ENCODE measurements around the gene KCNS1. TPM values are rescaled to one million over a fixed set of nuclear protein-coding genes. Genes with fewer than 3 reads are reported as not detected.
"Not testable (repeated sequence)": the region's sequence is repeated elsewhere in the genome, so short reads cannot be mapped to it uniquely, and the experiment has no call there.

Gene KCNS1
- total RNA-seq, 6 experiments from 2014 or later = 0.46 to 0.95 (median 0.73) TPM

- H3K4me3 Mint-ChIP-seq = no peak overlapping the region
- TF ChIP-seq CTCF (IDR thresholded peaks at IDR 0.05) = no peak
- H3K27me3 Mint-ChIP-seq (ENCODE audit: insufficient read depth) = peaks cover 3% of the 10 kb centered on the region
- no peak for DNase-seq
- no peak overlapping the region for H3K27ac Mint-ChIP-seq
- peaks cover 71% of the 10 kb centered on the region for H3K4me1 Mint-ChIP-seq (ENCODE audit: low read depth)
- peaks cover 43% of the 10 kb centered on the region for H3K36me3 Mint-ChIP-seq (ENCODE audit: low read depth)
- H3K9me3 Mint-ChIP-seq = peaks cover 7% of the 10 kb centered on the region
Measured at GRCh38 chr20:45069261-45069660, 31.7 kb downstream of the KCNS1 start.

- peaks cover 7% of the 10 kb centered on the region for H3K9me3 Mint-ChIP-seq
- H3K4me1 Mint-ChIP-seq (ENCODE audit: low read depth) = peaks cover 78% of the 10 kb centered on the region
- TF ChIP-seq CTCF (IDR thresholded peaks at IDR 0.05) = no peak
- H3K4me3 Mint-ChIP-seq = no peak overlapping the region
- peak; percentile 50 for DNase-seq
- H3K27me3 Mint-ChIP-seq (ENCODE audit: insufficient read depth) = peaks cover 3% of the 10 kb centered on the region; the same call in 1 of the 2 replicates
- H3K36me3 Mint-ChIP-seq (ENCODE audit: low read depth) = peaks cover 51% of the 10 kb centered on the region
- peak overlapping the region; percentile 43 for H3K27ac Mint-ChIP-seq
Measured at GRCh38 chr20:45067558-45067957, 33.4 kb downstream of the KCNS1 start.

GRCh38 chr20:45067087-45067486 lies 33.8 kb downstream of the KCNS1 start:
- H3K27me3 Mint-ChIP-seq (ENCODE audit: insufficient read depth) = peaks cover 3% of the 10 kb centered on the region; the same call in 1 of the 2 replicates
- H3K4me3 Mint-ChIP-seq = no peak overlapping the region
- peaks cover 81% of the 10 kb centered on the region for H3K4me1 Mint-ChIP-seq (ENCODE audit: low read depth)
- H3K27ac Mint-ChIP-seq = peak overlapping the region; percentile 43
- no peak for TF ChIP-seq CTCF (IDR thresholded peaks at IDR 0.05)
- peaks cover 7% of the 10 kb centered on the region for H3K9me3 Mint-ChIP-seq
- H3K36me3 Mint-ChIP-seq (ENCODE audit: low read depth) = peaks cover 51% of the 10 kb centered on the region
- DNase-seq = no peak

GRCh38 chr20:45066372-45066771 lies 34.6 kb downstream of the KCNS1 start:
- Mint-ChIP-seq H3K36me3 (ENCODE audit: low read depth) (peaks cover 50% of the 10 kb centered on the region), H3K27me3 (ENCODE audit: insufficient read depth) (peaks cover 3% of the 10 kb centered on the region; the same call in 1 of the 2 replicates), H3K4me1 (ENCODE audit: low read depth) (peaks cover 85% of the 10 kb centered on the region), H3K9me3 (peaks cover 7% of the 10 kb centered on the region), H3K27ac (no peak overlapping the region; the same call in 1 of the 2 replicates), H3K4me3 (no peak overlapping the region)
- TF ChIP-seq CTCF (IDR thresholded peaks at IDR 0.05) = no peak
- DNase-seq = no peak

- H3K9me3 Mint-ChIP-seq = no peaks in the 10 kb centered on the region; the same call in 1 of the 2 replicates
- no peak for TF ChIP-seq CTCF (IDR thresholded peaks at IDR 0.05)
- H3K27ac Mint-ChIP-seq = peak overlapping the region; percentile 41
- peaks cover 37% of the 10 kb centered on the region for H3K36me3 Mint-ChIP-seq (ENCODE audit: low read depth)
- no peak overlapping the region; the same call in 1 of the 2 replicates for H3K4me3 Mint-ChIP-seq
- no peaks in the 10 kb centered on the region for H3K27me3 Mint-ChIP-seq (ENCODE audit: insufficient read depth)
- H3K4me1 Mint-ChIP-seq (ENCODE audit: low read depth) = peaks cover 89% of the 10 kb centered on the region
- no peak for DNase-seq
Measured at GRCh38 chr20:45064812-45065211, 36.1 kb downstream of the KCNS1 start.

GRCh38 chr20:45063107-45063506 lies 37.8 kb downstream of the KCNS1 start:
- not testable (repeated sequence) for H3K27me3 Mint-ChIP-seq (ENCODE audit: insufficient read depth); H3K4me3 Mint-ChIP-seq; H3K9me3 Mint-ChIP-seq; DNase-seq
- peaks cover 30% of the 10 kb centered on the region for H3K36me3 Mint-ChIP-seq (ENCODE audit: low read depth)
- peak overlapping the region; percentile 27; the same call in 1 of the 2 replicates for H3K27ac Mint-ChIP-seq
- peaks cover 89% of the 10 kb centered on the region for H3K4me1 Mint-ChIP-seq (ENCODE audit: low read depth)

All from HFFc6 (cell line).